GM18511 (cell line): Measurements from ENCODE around the gene YTHDC1.
A peak's percentile ranks its signal among the peaks of the same experiment; 100 is the strongest.

Experiments used
- ATAC-seq: cut with Tn5 transposase; IDR thresholded peaks from one replicate; pipeline ENCODE4 v1.9.1; 2021; ENCODE audit warnings: mild to moderate bottlenecking, moderate library complexity; ENCODE audit not compliant: unreplicated experiment

Gene YTHDC1

DNA sequence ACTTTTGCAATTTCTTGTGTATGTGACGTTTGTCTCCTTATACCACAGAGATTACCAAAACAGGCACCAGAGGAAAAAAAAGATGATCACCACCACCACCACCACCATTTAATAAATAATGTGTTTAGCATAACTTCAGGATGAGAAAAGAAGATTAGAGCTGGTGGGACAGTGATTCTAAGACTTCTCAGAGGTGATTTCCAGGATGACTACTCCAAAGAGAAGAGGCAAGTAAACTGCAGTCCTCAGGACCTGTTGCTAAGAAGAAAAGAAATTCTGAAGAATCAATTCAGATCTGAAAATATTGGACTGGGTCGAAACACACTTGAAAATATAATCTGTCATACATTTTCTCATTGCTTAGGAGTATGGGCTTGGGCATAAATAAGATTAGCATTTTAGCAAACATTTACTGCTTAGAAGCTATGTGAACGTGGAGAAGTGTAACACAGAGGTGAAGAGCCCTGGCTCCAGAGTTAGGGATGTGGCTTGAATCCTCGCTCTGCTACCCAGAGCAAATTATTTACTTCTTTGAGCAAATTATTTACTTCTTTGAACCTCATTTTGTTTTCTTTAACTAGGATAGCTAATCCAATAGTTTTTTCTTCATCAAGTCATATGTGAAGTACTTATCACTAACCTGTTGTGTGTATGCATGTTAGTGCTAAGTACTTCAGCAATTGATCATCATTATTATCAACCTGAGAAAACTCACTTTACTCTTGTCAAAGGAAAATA lies 10.5 kb upstream of the YTHDC1 start:
- ATAC-seq: no peak

DNA sequence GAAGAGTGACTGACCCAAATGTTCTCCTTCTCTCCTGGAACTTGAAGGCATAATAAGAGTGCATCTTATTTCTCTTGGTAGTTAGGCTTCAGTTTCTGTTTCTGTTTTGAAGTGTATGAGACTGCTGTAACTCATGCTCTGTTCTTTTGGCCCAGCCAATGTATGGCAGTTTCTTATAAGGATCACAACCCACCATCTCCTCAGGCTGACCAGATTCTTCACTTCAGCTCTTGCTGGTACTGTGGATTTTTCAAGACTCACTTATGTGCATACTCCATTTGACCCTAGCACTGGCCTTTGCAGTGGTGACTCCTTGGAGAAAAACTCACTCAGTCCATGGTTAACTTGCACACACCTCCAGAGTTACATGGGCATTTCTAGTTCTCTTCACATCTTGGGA lies 9.6 kb upstream of the YTHDC1 start:
- peak; percentile 91 for ATAC-seq

DNA sequence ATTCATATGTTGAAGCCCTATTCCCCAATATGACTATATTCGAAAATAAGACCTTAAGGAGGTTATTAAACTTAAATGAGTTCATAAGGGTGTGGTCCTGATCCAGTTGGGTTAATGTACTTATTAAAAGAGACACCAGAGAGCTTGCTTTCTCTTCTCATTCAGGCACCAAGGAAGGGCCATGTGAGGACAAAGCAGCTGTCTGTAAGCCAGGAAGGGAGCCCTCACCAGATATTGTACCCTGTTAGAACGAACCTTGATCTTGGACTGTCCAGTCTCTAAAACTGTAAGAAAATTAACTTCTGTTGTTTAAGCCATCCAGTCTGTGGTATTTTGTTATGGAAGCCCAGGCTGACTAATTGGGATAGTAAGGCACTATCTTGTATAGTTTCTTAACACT lies 9.1 kb upstream of the YTHDC1 start:
- peak; percentile 8 for ATAC-seq

DNA sequence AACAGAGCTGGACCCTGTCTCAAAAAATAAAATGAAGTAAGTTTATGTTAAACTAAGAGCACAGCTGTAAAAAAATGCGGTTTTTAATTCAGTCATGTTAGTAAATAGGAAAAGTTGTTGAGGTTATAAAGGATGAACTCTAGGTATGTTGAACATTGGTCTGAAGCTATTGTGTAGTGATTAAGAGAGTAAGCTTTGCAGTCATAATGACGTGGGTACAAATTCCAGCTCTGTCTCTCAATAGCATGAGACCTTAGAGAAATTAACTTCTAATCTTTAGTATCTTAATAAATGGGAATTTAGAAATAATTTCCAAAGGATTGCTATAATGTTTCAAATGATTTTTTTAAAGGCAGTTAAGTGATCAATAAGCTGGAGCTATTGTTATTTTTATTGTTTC lies 2.9 kb upstream of the YTHDC1 start:
- ATAC-seq: no peak

DNA sequence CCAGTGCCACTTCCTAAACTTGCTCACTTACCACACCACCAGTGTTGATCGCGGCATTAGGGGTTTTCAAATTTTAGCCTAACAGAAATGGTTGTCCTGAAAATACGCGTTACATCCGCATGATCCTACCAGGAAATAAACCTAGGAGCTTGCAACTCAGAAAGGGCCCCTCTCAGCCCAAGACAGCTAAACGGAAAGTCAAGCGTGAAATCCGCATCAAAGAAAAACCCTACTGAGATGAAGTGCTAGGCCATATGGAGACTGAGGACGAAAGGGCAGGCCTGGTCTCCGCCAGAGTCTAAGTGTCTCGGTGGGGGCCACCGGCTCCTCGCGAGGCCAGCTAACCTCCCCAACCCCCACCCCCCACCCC lies 626 bp downstream of the YTHDC1 start:
- peak; percentile 21 for ATAC-seq

GRCh38 chr4:68348577-68348976 lies 1.3 kb downstream of the YTHDC1 start:
- no peak for ATAC-seq

DNA sequence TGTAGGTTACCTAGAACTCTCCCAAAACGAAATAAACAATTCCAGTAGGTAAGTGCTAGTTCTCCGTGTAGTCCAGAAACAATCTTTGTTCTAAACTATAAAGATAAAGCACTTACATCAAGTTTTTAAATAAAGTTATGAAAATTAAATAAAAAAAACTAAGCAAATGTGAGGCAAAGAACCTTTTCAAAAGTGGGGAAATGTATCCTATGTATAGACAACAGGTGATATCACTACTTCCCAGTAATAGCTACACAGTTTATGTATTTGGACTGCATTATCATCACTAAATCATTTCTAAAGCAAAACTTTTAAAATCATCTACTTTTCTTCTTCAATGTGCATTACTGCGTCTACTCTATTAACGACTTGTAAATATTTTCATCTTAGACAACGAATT lies 2.0 kb downstream of the YTHDC1 start:
- no peak for ATAC-seq

GRCh38 chr4:68346461-68346860 lies 3.4 kb downstream of the YTHDC1 start:
- ATAC-seq: no peak

GRCh38 chr4:68344785-68345184 lies 5.1 kb downstream of the YTHDC1 start:
- no peak for ATAC-seq

- no peak for ATAC-seq
These were observed 5.8 kb downstream of the YTHDC1 start for GRCh38 chr4:68344049-68344448.

DNA sequence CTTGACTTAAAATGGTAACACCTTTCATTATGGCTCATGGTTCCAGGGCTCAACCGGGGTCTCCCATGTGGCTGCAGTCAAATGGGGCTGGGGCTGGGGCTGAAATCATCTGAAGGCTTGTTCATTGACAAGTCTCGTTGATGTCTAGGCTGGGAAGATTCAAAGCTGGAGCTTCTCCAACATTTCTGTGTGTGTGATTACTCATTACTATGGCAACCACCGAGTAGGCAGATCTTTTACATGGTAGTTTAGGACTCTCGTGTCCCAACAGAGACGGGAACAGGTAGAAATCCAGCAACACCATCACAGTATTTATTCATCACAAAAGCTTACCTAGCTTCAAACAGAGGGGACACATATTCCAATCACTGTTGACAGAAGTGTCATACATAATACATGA lies 7.8 kb downstream of the YTHDC1 start:
- ATAC-seq: no peak

DNA sequence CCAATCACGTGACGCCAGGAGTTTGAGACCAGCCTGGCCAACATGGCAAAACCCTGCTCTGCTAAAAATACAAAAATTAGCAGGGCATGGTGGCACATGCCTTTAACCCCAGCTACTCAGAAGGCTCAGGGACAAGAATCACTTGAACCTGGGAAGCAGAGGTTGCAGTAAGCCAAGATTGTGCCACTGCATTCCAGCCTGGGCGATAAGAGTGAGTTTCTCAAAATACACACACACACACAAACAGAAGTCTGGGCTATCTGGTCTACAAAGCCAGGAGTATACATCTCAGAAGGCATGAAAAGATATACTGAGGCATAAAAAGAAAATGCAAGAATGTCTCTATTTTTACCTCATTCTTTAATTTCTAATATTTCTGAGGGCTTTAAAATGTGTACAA lies 11.3 kb downstream of the YTHDC1 start:
- no peak for ATAC-seq

DNA sequence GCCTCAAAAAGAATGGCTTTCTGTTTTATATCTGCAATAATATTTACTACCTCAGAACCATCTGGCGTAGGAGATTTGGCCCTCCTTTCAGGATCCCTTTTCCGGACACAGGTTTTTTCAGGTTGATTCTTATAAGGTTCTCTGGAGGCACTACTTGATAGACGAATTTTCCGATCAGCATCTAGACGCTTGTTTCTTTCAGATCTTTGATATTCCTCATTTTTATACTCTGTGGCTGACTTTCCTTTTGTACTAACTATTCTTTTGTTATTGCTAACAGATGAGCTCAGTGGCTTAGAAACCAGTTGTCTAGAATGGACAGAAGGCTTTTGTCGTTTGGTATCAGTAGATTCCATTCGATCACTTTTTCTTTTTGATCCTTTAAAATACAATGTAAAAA lies 12.4 kb downstream of the YTHDC1 start:
- ATAC-seq: no peak

- no peak for ATAC-seq
These were observed 12.9 kb downstream of the YTHDC1 start for GRCh38 chr4:68337004-68337403.

DNA sequence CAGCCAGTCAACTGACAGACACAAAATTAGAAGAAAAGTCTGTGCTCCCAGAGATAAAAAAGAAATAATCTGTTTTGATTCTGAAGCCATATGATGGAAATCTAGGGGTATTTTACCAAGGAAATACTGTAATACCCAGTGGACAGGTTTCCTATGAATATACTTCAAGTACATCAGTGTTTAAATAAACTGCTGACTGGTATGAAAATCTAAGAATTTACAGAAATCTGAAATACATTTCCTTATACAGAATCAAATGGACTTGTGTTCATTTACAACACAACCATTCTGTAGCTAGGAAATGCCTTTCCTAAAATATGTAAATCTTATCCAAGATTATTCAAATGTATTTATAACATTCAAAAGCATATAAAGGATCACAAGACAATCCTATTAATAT lies 13.4 kb downstream of the YTHDC1 start:
- ATAC-seq: no peak

- no peak for ATAC-seq
These were observed 23.7 kb downstream of the YTHDC1 start for GRCh38 chr4:68326141-68326540.

GRCh38 chr4:68324519-68325262 lies 25.2 kb downstream of the YTHDC1 start:
- ATAC-seq: peak; percentile 63

DNA sequence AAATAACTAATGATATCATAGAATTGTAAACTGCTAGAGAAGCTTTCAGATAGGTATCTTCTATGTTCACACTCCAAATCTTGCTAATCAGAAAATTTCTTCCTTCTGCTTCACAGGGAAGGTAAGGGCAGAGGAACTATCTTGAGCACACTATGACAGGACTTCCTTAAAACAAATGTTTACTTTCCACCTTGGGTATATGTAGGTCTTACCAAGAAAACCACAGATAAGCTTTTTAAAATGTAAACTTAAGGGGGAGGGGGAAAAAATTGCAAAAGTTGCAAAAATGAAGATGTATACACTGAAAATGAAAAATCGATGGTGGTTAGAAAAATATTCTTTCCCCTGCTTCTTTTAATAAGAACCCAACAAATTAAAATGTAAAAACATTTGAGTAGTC lies 30.9 kb downstream of the YTHDC1 start:
- no peak for ATAC-seq

DNA sequence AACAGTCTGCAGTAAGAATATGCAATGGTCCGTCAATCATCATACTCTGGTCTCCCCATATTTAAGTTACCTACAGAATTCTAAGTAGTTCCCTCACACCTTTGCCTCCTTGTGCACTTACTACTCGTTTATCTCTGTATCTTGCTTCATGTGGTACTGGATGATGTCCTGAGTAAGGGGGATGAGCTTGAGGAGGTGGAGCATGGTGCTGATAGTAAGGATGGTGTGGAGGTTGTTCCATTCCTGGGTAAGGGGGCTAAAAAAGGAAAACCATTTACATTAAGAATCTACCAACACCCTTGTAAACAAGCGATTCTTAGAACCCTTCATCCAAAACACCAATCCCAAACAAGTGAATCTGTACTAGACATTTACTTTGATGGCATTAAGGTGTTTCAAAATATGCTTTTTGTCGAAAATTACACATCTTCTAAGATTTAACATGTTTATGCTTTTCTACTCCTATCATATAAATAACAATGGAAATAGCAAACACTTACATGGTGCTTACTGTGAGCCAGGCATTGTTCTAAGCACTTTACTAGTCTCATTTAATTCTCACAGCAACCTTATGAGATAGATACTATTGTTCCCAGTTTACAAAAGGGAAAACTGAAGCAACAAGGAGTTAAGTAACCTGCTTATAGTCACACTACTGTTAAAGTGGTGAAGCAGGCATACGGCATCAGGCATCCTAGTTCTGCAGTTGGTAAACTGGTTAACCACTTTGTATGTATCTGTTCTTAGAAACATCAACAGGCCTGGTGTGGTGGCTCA lies 33.5 kb downstream of the YTHDC1 start:
- no peak for ATAC-seq

DNA sequence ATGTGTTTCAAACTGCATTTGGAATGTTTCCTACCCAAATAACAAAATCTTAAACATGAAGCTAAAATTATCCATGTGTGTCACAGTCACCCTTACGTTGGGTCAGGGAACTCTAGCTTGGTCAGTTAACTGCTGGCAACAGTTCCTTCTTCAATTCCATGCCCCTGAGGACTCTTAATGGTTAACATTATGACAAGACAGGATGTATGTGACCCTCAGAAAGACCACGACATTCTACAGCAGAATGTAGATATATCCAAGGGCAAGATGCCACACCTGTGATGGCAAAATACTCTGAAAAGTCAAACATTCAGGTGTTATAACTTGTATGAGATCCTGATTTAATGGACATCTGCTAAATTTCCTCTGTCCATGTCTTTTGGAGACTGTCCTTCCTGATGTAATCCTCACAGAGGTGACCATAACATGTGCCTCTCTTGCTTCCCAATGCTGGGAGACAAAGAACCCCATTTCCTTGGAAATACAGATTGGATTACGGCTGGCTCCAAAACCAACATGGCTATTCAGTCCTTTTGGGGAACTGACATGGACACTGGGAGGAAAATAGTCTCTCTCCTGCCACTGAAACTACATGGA lies 39.1 kb downstream of the YTHDC1 start:
- ATAC-seq: no peak

DNA sequence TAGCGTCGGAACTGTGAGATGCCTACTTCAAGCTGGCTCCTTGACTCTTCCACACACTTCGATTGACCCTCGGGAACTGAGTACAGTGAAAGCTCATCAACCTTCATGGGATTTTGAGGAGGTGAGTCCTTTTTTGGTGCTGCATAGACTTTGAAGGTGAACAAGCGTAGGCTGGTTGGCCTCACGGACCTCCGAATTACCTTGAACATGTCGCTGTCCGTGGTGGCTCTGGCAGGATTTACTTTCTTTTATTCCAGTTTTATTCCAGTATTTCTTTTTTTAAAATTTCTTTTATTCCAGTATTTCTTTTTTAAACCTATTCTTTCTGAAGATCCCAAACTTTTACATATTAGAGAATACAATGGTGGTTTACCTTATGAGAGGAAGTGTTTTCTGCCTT lies 45.2 kb downstream of the YTHDC1 start:
- no peak for ATAC-seq
